Uterus (tissue), 2 donors: ENCODE measurements around the gene ACACB.

Experiments used
- POLR2A ChIP-seq, 2 donors: fragments of 450-650 bp; IDR thresholded peaks; one replicate each; pipeline ENCODE4 v1.6.1; 2016; ENCODE audit warnings: antibody characterized with exemption in 2 of 2, mild to moderate bottlenecking in 1 of 2, moderate library complexity in 1 of 2
- TF ChIP-seq, protein P1 (sequence below), 4 experiments: fragments of 200-600 bp in 2 of 4; fragments of 450-650 bp in 2 of 4; sonication (generic) in 2 of 4; IDR thresholded peaks; one replicate each; pipeline ENCODE4 v1.5.1; 2016 to 2019; ENCODE audit warnings: antibody characterized with exemption in 4 of 4, mild to moderate bottlenecking in 2 of 4, moderate library complexity in 1 of 4

DNA sequence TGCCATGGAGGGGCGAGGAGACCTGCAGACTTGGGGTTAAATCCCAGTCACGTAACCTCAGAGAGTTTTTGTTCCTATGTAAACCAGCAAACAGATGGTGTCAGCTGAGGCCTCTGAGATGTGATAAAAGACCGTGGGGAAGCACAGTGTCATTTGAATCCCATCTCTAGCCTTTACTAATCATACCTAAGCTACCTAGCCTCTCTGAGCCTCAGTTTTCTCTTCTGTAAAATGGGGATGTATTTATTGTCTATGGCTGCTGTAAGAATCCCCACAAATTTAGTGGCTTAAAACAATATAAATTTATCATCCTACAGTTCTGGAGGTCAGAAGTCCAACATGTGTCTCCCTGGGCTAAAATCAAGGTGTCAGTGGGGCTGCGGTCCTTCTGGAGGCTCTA, 158.8 kb downstream of the ACACB start:
- TF ChIP-seq, protein P1, sequence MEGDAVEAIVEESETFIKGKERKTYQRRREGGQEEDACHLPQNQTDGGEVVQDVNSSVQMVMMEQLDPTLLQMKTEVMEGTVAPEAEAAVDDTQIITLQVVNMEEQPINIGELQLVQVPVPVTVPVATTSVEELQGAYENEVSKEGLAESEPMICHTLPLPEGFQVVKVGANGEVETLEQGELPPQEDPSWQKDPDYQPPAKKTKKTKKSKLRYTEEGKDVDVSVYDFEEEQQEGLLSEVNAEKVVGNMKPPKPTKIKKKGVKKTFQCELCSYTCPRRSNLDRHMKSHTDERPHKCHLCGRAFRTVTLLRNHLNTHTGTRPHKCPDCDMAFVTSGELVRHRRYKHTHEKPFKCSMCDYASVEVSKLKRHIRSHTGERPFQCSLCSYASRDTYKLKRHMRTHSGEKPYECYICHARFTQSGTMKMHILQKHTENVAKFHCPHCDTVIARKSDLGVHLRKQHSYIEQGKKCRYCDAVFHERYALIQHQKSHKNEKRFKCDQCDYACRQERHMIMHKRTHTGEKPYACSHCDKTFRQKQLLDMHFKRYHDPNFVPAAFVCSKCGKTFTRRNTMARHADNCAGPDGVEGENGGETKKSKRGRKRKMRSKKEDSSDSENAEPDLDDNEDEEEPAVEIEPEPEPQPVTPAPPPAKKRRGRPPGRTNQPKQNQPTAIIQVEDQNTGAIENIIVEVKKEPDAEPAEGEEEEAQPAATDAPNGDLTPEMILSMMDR (IDR thresholded peaks at IDR 0.05) = no peak
- no peak for TF ChIP-seq POLR2A (IDR thresholded peaks at IDR 0.05)
